Measurements from ENCODE around the gene WDR43.

Gene WDR43

DNA sequence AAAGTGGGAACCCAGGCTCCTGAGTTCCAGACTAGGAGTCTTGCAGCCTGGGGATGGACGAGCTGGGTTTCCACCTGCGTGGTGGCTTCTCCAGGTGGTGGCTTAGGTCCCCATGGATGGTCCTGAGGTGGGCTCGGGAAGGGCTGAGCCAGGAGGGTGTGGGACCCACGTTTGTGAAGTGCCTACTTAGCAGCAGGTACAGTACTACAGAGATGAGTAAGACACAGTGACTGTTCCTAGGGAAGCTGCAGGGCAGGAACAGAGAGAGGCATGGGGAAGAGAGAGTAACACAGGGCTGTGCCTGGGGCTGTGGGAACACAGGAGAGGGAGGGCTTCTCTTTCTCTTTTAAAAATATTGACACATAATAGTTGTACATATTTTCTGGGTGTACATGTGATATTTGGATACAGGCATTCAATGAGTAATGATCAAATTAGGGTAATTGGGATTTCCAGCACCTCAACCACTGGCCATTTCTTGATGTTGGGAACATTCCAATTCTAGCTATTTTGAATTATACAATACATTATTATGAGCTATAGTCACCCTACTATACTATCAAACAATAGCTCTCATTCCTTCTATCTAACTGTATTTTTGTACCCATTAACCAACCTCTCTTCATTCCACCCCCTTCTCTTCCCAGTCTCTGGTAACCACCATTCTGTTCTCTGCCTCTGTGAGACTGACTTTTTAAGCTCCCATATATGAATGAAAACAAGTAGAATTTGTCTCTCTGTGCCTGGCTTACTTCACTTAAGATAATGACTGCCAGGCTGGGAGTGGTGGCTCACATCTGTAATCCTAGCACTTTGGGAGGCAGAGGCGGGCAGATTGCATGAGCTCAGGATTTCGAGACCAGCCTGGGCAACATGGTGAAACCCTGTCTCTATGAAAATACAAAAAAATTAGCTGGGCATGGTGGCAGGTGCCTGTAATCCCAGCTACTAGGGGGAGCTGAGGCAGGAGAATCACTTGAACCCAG is 101.6 kb downstream of the WDR43 start:
- no peak for DNase-seq

DNA sequence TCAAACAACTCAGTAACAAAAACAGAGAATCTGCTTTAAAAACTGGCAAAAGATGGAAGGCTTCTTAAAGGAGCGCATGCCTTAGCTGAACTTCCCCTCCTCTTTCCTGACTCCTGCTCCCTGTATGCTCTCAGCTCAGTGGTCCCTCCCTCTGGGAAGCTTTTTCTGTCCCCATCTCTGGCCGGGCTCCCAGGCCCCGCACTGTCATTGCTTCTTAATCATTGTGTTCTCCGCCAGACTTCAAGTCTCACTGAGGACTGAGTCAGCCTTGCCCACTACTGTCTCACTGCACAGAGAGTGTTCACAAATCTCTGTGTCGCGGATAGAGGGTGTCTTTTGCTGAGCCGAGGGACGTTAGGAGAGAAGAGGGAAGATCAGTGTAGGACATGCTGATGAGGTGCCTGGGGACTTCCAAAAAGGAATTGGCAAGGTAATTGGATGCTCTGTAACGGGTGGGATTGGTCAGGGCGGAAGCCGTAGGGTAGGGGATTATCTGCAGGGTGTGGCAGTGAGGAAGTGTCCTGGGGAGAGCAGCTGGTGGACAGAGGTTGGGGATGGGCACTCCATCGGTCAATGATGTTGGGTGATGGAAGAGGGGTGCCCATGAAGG is 102.9 kb downstream of the WDR43 start:
- no peak for DNase-seq

Data from AML-193 (cell line).